Stimulated activated naive CD8-positive, alpha-beta T cell treated with anti-CD3 and anti-CD28 coated beads, Interleukin-15, Interleukin-2, amounts not matched to agents 100 ng/mL and 50 ng/mL, for 24 hours (primary cell): ENCODE results near the gene PRAMEF18.
"Not testable (repeated sequence)": the region's sequence is repeated elsewhere in the genome, so short reads cannot be mapped to it uniquely, and the experiment has no call there.

Source experiments
- H3K27ac Mint-ChIP-seq: one replicate; pipeline ENCODE4 v1.8.0; 2021; ENCODE audit warnings: mild to moderate bottlenecking, mixed read lengths
- H3K27me3 Mint-ChIP-seq: one replicate; pipeline ENCODE4 v1.8.0; 2021; ENCODE audit warnings: mixed read lengths
- H3K36me3 Mint-ChIP-seq: one replicate; pipeline ENCODE4 v1.8.0; 2021; ENCODE audit warnings: low read depth, mixed read lengths
- H3K4me1 Mint-ChIP-seq: one replicate; pipeline ENCODE4 v1.8.0; 2021; ENCODE audit warnings: low read depth, mixed read lengths
- H3K4me3 Mint-ChIP-seq: one replicate; pipeline ENCODE4 v1.8.0; 2021; ENCODE audit warnings: mild to moderate bottlenecking, mixed read lengths
- H3K9me3 Mint-ChIP-seq: one replicate; pipeline ENCODE4 v1.8.0; 2021; ENCODE audit warnings: mixed read lengths

Gene PRAMEF18, protein sequence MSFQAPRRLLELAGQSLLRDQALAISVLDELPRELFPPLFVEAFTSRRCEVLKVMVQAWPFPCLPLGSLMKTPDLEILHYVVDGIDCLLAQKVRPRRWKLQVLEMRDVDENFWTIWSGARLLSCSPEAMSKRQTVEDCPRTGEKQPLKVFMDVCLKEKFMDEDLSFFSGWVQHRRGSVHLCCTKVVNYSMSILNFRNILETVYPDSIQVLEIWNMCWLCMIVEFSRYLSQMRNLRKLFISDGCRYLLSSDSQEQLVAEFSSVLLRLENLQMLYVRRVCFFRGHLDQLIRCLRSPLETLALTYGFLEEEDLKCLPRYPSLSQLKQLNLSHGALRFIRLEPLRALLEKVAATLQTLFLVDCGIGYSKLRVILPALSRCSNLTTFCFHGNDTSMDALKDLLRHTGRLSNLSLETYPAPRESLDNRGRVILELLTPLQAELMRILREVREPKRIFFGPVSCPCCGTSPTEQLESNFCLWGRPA

DNA sequence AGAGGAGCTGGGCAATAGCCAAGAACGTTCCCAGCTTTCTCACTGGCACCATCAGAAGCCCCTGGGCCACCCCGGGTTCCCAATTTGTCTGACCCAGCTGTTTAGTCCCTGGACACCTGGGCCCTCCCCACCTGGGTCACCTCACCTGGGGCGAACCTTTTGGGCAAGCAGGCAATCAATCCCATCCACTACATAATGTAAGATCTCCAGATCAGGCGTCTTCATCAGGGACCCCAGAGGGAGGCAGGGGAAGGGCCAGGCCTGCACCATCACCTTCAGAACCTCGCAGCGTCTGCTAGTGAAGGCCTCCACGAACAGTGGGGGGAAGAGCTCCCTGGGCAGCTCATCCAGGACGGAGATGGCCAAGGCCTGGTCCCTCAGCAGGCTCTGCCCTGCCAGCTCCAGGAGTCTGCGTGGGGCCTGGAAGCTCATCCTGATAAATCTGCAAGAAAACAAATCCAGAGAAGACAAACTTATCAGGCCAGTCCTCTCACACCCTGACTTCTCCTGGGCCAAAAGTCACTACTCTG, at the start of gene PRAMEF18:
PRAMEF18 (minus strand) TSS at position 480 of the 530 bp plus-strand sequence; CDS start at position 432, 48 bp downstream.
- H3K36me3 Mint-ChIP-seq, H3K4me1 Mint-ChIP-seq, H3K4me3 Mint-ChIP-seq, H3K27ac Mint-ChIP-seq, H3K9me3 Mint-ChIP-seq, H3K27me3 Mint-ChIP-seq: not testable (repeated sequence)

DNA sequence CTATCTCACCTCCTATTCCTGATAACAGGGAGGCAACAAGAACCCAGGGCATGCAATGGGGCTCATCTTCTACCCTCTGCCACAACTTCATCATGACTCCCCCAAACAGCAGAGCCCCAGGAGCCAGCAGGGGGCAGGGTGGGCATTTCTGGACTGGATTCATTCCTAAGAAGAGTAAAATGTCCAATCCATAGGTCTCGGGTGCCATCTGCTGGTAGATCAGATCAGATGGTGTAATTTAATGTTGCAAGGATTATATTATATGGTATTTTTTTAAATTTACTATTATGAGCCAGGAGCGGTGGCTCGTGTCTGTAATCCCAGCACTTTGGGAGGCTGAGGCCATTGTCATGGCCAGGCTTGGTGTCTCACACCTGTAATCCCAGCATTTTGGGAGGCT, 39.2 kb upstream of the PRAMEF18 start:
- not testable (repeated sequence) for H3K27me3 Mint-ChIP-seq, H3K9me3 Mint-ChIP-seq, H3K4me1 Mint-ChIP-seq, H3K27ac Mint-ChIP-seq, H3K36me3 Mint-ChIP-seq, H3K4me3 Mint-ChIP-seq

DNA sequence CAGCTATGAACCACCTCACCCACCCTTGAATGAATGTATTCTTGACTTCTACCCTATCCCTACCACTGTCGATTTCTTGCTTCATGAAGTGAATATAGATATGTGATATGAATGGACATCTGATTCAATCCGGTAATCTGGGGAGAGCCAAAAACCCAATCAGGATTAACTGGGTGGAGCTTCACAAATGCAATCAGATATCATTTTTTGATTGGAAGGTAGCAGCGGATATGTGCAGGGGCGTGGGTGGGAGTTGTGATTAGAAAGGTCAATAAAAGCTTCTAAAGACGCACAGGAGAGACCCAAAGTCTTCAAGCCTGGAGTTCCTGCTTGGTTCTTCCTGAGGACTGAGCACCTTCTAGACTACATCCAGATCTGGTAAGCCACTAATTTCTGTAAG, 27.9 kb upstream of the PRAMEF18 start, which contains the start of gene PRAMEF5:
PRAMEF5 (plus strand) TSS at position 301 of the 400 bp plus-strand sequence. CDS start 5,071 bp downstream, outside the sequence.
- not testable (repeated sequence) for H3K4me1 Mint-ChIP-seq, H3K4me3 Mint-ChIP-seq, H3K27me3 Mint-ChIP-seq, H3K27ac Mint-ChIP-seq, H3K36me3 Mint-ChIP-seq, H3K9me3 Mint-ChIP-seq

DNA sequence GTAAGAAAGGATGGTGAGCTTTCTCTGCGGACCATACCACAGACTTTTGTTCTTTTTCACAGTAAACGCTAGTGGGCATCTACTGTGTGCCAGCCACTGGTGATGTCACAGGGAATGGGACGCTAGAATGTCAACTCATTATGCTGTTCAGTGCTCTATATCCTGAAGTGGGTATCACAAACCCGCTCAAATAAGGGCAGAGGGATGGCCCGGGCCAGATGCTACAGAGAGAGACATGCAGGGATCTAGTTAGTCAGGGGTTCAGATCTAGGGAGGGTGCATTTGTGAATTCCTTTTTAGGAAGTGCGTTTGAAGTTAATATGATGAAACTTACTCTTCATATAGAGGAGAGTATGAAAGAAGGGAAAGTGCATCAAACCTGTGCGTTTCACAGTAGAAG, 21.2 kb upstream of the PRAMEF18 start:
- not testable (repeated sequence) for H3K4me3 Mint-ChIP-seq, H3K4me1 Mint-ChIP-seq, H3K9me3 Mint-ChIP-seq, H3K27ac Mint-ChIP-seq, H3K27me3 Mint-ChIP-seq, H3K36me3 Mint-ChIP-seq

DNA sequence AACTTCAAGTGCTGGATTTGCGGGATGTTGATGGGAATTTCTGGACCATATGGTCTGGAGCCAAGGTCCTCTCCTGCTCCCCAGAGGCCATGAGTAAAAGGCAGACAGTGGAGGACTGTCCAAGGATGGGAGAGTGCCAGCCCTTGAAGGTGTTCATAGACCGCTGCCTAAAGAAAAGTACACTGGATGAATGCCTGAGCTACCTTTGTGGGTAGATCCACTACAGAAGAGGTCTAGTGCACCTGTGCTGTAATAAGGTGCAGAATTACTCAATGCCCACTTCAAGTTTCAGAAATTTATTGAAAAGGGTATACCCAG, 20.6 kb upstream of the PRAMEF18 start:
- not testable (repeated sequence) for H3K4me3 Mint-ChIP-seq, H3K9me3 Mint-ChIP-seq, H3K36me3 Mint-ChIP-seq, H3K4me1 Mint-ChIP-seq, H3K27ac Mint-ChIP-seq, H3K27me3 Mint-ChIP-seq

DNA sequence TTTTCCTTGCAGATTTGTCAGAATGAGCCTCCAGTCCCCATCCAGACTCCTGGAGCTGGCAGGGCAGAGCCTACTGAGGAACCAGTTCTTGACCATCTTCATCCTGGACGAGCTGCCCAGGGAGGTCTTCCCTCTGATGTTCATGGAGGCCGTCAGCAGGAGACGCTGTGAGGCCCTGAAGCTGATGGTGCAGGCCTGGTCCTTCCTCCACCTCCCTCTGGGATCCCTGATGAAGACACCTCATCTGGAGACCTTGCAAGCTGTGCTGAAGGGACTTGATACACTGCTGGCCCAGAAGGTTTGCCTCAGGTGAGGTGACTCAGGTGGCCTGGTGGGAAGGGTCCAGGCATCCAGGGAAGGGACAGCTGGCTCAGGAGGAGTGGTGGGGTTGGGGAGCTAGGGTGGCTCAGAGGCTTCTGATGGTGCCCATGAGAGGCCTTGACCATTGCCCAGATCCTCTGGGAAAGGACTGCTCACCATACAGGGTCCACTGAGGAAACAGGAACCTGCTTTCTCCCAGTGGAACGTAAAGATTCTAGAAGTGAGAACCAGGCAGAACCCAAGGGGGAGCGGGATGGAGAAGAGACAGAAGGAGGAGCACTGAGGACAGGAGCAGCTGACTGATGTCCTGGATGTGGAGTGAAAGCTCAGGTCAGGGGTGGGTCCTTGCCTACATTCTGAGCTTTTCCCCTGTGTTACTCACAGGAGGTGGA, 20.0 kb upstream of the PRAMEF18 start:
- not testable (repeated sequence) for H3K4me1 Mint-ChIP-seq, H3K27ac Mint-ChIP-seq, H3K27me3 Mint-ChIP-seq, H3K9me3 Mint-ChIP-seq, H3K36me3 Mint-ChIP-seq, H3K4me3 Mint-ChIP-seq

DNA sequence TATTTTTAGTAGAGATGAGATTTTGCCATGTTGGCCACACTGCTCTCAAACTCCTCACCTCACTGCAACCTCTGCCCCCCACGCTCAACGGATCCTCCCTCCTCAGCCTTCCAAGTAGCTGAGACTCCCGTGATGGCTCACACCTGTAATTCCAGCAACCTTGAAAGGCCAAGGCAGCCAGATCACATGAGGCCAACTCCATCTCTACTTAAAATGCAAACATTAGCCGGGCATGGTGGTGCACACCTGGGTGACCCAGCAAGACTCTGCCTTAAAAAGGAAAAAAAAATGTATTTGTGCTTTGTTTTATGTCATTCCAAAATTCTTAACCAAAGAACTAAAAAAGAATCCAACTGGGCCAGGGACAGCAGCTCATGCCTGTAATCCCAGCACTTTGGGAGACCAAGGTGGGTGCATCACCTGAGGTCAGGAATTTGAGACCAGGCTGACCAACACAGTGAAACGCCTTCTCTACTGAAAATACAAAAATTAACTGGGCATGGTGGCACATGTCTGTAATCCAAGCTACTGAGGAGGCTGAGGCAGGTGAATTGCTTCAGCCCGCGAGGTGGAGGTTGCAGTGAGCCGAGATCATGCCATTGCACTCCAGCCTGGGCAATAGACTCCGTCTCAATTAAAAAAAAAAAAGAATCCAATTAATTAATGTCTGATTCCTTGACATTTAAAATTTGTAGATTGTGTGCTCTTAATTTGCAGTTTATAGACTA, 17.7 kb upstream of the PRAMEF18 start:
- H3K9me3 Mint-ChIP-seq, H3K27ac Mint-ChIP-seq, H3K4me1 Mint-ChIP-seq, H3K27me3 Mint-ChIP-seq, H3K36me3 Mint-ChIP-seq, H3K4me3 Mint-ChIP-seq: not testable (repeated sequence)

DNA sequence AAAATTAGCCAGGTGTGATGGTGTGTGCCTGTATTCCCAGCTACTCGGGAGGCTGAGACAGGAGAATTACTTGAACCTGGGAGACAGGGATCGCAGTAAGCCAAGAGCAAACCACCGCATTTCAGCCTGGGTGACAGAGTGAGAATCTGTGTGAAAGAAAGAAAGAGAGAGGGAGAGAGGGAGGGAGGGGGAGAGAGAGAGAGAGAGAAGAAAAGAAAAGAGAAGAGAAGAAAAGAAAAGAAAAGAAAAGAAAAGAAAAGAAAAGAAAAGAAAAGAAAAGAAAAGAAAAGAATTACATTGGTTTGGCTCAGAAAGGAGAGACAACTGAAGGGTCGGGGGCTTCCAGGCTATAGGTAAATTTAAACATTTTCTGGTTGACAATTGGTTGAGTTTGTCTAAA, 13.7 kb upstream of the PRAMEF18 start:
- H3K4me1 Mint-ChIP-seq, H3K27ac Mint-ChIP-seq: not testable (repeated sequence)

DNA sequence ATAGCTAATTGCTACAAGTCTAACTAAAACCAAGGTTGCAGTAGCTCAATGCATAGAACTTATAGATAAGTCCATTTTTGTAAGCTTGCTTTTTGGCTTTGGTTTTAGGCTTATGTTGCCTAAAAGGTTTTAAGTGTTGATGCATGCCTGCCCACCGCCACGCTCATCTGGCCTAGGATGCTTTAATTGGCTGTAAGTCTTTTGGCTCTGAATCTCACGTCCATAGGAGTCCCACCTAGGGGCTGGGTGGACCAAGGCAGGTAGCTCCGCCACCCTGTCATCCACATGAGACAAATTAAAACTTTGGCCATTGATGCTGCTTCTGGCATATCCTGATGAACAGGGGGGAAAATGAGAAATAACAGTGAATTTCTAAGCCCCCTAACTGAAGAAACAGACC, 11.6 kb upstream of the PRAMEF18 start:
- H3K4me3 Mint-ChIP-seq, H3K36me3 Mint-ChIP-seq, H3K4me1 Mint-ChIP-seq, H3K9me3 Mint-ChIP-seq, H3K27me3 Mint-ChIP-seq, H3K27ac Mint-ChIP-seq: not testable (repeated sequence)

More for the DNA sequence above, 13.7 kb upstream of the PRAMEF18 start:
- H3K9me3 Mint-ChIP-seq, H3K36me3 Mint-ChIP-seq, H3K4me3 Mint-ChIP-seq, H3K27me3 Mint-ChIP-seq: not testable (repeated sequence)

DNA sequence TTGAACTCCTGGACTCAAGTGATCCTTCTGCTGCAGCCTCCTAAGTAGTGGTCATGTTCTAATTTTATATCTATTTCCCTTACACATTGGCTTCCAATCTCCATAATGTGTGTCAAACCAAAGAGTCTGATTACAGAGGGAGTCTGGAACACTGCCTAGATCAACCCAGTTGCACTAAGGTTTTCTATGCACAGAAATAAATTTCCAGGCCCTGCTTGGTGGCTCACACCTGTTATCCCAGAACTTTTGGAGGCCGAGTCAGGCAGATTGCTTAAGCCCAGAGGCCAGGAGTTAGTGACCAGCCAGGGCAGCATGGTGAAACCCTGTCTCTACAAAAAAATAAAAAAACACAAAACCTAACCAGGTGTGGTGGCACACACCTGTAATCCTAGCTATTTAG, 8.1 kb upstream of the PRAMEF18 start:
- H3K4me1 Mint-ChIP-seq, H3K27me3 Mint-ChIP-seq, H3K36me3 Mint-ChIP-seq, H3K9me3 Mint-ChIP-seq, H3K4me3 Mint-ChIP-seq, H3K27ac Mint-ChIP-seq: not testable (repeated sequence)

DNA sequence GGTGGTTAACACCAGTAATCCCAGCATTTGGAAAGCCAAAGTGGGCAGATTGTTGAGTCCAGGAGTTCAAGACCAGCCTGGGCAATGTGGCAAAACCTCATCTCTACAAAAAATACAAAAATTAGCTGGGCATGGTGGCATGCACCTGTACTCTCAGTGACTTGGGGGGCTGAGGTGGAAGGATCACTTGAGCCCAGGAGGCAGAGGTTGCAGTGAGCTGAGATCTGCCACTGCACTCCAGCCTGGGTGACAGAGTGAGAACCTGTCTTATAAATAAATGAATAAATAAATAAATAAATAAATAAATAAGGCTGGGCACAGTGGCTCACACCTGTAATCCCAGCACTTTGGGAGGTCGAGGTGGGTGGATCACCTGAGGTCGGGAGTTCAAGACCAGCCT, 6.1 kb upstream of the PRAMEF18 start:
- H3K4me1 Mint-ChIP-seq, H3K4me3 Mint-ChIP-seq, H3K27ac Mint-ChIP-seq, H3K27me3 Mint-ChIP-seq, H3K36me3 Mint-ChIP-seq, H3K9me3 Mint-ChIP-seq: not testable (repeated sequence)

DNA sequence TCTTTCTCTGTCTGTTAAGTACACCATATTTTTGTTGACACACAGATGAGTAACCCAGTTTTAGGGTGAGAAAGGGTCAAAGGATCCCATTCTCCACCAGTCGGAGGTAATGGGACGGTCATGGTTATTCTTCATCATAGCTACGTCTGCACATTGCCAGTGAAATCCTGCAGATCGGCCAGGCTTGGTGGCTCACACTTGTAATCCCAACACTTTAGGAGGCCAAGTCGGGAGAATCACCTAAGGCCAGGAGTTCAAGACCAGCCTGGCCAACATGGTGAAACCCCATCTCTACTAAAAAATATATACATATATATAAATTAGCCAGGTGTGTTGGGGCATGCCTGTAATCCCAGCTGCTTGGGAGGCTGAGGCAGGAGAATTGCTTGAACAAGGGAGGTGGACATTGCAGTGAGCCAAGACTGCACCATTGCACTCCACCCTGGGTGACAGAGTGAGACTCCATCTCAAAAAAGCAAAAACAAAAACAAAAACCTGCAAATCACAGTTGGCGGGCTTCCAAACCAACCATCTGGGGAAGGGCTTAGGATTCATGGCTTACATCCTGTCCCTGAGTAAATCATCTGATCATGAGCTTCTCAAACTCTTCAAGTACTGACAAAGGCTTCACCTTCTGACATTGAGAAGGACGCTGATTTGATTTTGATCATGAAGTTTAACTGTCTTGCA, 5.3 kb upstream of the PRAMEF18 start:
- not testable (repeated sequence) for H3K27me3 Mint-ChIP-seq, H3K4me1 Mint-ChIP-seq, H3K4me3 Mint-ChIP-seq, H3K36me3 Mint-ChIP-seq, H3K27ac Mint-ChIP-seq, H3K9me3 Mint-ChIP-seq

DNA sequence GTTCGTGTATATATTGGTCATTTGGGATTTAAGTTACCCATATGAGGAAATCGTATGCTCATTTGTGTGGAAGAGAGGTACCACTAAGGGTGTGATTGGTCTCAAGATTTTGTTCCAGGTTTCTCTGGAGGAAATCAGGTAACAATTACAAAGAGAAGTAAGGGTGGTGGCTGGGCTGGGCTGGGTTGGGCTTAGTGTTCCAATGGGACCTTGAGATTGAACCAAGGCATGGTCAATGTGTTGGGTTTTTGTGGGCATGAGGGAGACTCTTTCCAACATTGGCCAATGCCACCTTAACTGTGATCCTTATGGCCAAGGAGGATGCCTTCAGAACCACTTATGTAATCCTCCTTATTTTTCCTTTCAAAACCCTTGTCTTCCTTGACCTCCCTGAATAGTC, 4.6 kb upstream of the PRAMEF18 start:
- H3K36me3 Mint-ChIP-seq, H3K9me3 Mint-ChIP-seq, H3K4me3 Mint-ChIP-seq, H3K4me1 Mint-ChIP-seq, H3K27ac Mint-ChIP-seq, H3K27me3 Mint-ChIP-seq: not testable (repeated sequence)

DNA sequence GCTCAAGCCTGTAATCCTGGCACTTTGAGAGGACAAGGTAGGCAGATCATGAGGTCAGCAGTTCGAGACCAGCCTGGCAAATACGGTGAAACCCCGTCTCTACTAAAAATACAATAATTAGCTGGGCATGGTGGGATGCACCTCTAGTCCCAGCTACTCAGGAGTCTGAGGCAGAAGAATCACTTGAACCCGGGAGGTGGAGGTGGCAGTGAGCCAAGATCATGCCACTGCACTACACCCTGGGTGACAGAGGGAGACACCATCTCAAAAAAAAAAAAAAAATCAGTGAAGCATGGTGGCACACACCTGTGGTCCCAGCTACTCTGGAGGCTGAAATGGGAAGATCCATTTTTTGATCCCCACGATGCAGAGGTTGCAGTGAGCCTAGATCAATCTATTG, 4.1 kb upstream of the PRAMEF18 start:
- H3K4me3 Mint-ChIP-seq, H3K27me3 Mint-ChIP-seq, H3K4me1 Mint-ChIP-seq, H3K36me3 Mint-ChIP-seq, H3K27ac Mint-ChIP-seq, H3K9me3 Mint-ChIP-seq: not testable (repeated sequence)

DNA sequence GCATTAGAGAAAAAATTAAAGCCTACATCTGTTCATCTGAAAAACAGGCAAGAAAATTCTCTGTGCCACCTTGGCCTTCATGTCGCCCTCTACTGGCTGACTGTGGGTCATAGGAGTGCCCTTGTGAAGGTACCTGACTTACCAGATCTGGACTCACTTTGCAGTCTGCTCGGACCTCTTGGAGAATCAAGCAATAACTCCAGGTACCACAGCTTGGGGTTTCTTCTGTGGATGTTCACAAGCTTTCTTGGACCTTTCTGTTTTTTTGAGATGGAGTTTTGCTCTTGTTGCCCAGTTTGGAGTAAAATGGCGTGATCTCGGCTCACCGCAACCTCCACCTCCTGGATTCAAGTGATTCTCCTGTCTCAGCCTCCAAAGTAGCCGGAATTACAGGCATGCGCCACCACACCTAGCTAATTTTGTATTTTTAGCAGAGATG, 2.4 kb upstream of the PRAMEF18 start:
- H3K36me3 Mint-ChIP-seq: no peaks in the 10 kb centered on the region
- no peak overlapping the region for H3K27ac Mint-ChIP-seq
- no peak overlapping the region for H3K4me3 Mint-ChIP-seq
- no peaks in the 10 kb centered on the region for H3K27me3 Mint-ChIP-seq
- no peaks in the 10 kb centered on the region for H3K4me1 Mint-ChIP-seq
- no peaks in the 10 kb centered on the region for H3K9me3 Mint-ChIP-seq
